HCT116 (cell line): ENCODE measurements around the gene LIPA. TPM values are rescaled to one million over a fixed set of nuclear protein-coding genes. Genes with fewer than 3 reads are reported as not detected.

ENCODE experiments used
- ATAC-seq: fragments of 200-7000 bp; cut with Tn5 transposase; 2 replicates; pipeline ENCODE4 v1.9.1; 2020; ENCODE audit warnings: mild to moderate bottlenecking, moderate library complexity
- BruUV-seq: library from RNA; stranded (reverse); fragments of 400-500 nt; replicated peaks from 2 replicates; lab custom pipeline; 2021; lab: Mats Ljungman, UMichigan
- CTCF ChIA-PET: fragments of 300-600 bp; sonication (Branson Sonifier 250); formaldehyde crosslinking; loops from one replicate; lab custom pipeline; 2021; ENCODE audit warnings: antibody characterized with exemption; lab: Charles Lee
- POLR2A ChIA-PET: fragments of 300-600, 350-600 bp; sonication (Branson Sonifier 250); formaldehyde crosslinking; loops from one replicate; lab custom pipeline; 2021; ENCODE audit warnings: antibody characterized with exemption; lab: Charles Lee
- RAD21 ChIA-PET, 2 experiments: fragments of 300-600 bp; sonication (Branson Sonifier 250); formaldehyde crosslinking; loops; one replicate each; lab custom pipeline; 2023; ENCODE audit warnings: low total read pairs in 2 of 2; ENCODE audit not compliant: uncharacterized antibody in 2 of 2, unreplicated experiment in 2 of 2, low non-redundant PET in 1 of 2; lab: Charles Lee
- DNase-seq: peaks from one replicate; pipeline ENCODE4 v3.0.0-alpha.2; 2010; ENCODE audit warnings: low read depth, low spot score
- H2AFZ ChIP-seq: fragments of 200-600 bp; shearing (Covaris generic), sonication (generic); 2 replicates; pipeline ENCODE4 v1.6.1; 2017; ENCODE audit warnings: low read depth, mixed run types, mixed read lengths, antibody characterized with exemption, low read length; ENCODE audit not compliant: poor library complexity, severe bottlenecking
- H3K27ac ChIP-seq: 2 replicates; pipeline ENCODE4 v1.5.1; 2012; ENCODE audit warnings: low read depth, low read length
- H3K27me3 ChIP-seq: fragments of 200-600 bp; sonication (generic); 2 replicates; pipeline ENCODE4 v1.6.1; 2016; ENCODE audit warnings: mixed run types, low read length, mixed read lengths; ENCODE audit not compliant: insufficient read depth
- H3K36me3 ChIP-seq, 2 experiments: fragments of 200-500 bp in 1 of 2; fragments of 200-600 bp in 1 of 2; sonication (Bioruptor generic) in 1 of 2; sonication (generic) in 1 of 2; 2 replicates each; pipeline versions ENCODE4 v1.5.1 to v1.6.1; 2014 to 2016; ENCODE audit warnings: low read length in 2 of 2, inconsistent platforms in 1 of 2, mixed read lengths in 1 of 2, mixed run types in 1 of 2; ENCODE audit not compliant: insufficient read depth in 2 of 2, control insufficient read depth in 1 of 2
- H3K4me1 ChIP-seq, 2 experiments: fragments of 200-600 bp in 1 of 2; sonication (generic) in 1 of 2; 2 replicates each; pipeline versions ENCODE4 v1.5.1 to v1.6.1; 2012 to 2017; ENCODE audit warnings: low read length in 2 of 2, inconsistent platforms in 1 of 2, mild to moderate bottlenecking in 1 of 2, mixed read lengths in 1 of 2, mixed run types in 1 of 2, moderate library complexity in 1 of 2; ENCODE audit not compliant: insufficient read depth in 2 of 2, control insufficient read depth in 1 of 2
- H3K4me2 ChIP-seq: fragments of 200-600 bp; sonication (generic); 2 replicates; pipeline ENCODE4 v1.6.1; 2017; ENCODE audit warnings: mixed run types, low read length, mixed read lengths
- H3K4me3 ChIP-seq, 2 experiments: fragments of 200-600 bp in 1 of 2; sonication (generic) in 1 of 2; replicated peaks in 1 of 2; 2 replicates each; pipeline ENCODE4 v1.5.1; 2011 to 2016; ENCODE audit warnings: low read length in 2 of 2, control low read depth in 1 of 2, low read depth in 1 of 2, mild to moderate bottlenecking in 1 of 2, mixed read lengths in 1 of 2, mixed run types in 1 of 2
- H3K79me2 ChIP-seq: fragments of 200-600 bp; sonication (generic); 2 replicates; pipeline ENCODE4 v1.6.1; 2017; ENCODE audit warnings: mild to moderate bottlenecking, mixed run types, low read length, moderate library complexity, mixed read lengths; ENCODE audit not compliant: insufficient read depth
- H3K9ac ChIP-seq: fragments of 200-600 bp; sonication (generic); 2 replicates; pipeline ENCODE4 v1.6.1; 2016; ENCODE audit warnings: low read length, mixed read lengths
- H3K9me2 ChIP-seq: fragments of 200-600 bp; sonication (generic), shearing (Covaris generic); 2 replicates; pipeline ENCODE4 v1.6.1; 2017; ENCODE audit warnings: mixed run types, mild to moderate bottlenecking, moderate library complexity; ENCODE audit not compliant: insufficient read depth
- H3K9me3 ChIP-seq, 2 experiments: fragments of 200-500 bp in 1 of 2; fragments of 200-600 bp in 1 of 2; sonication (Bioruptor generic) in 1 of 2; sonication (generic) in 1 of 2; 2 replicates each; pipeline ENCODE4 v1.6.1; 2014 to 2017; ENCODE audit warnings: low read length in 2 of 2, mixed read lengths in 2 of 2, inconsistent platforms in 1 of 2, low read depth in 1 of 2, mild to moderate bottlenecking in 1 of 2, mixed run types in 1 of 2, moderate library complexity in 1 of 2; ENCODE audit not compliant: control insufficient read depth in 1 of 2, insufficient read depth in 1 of 2
- H4K20me1 ChIP-seq: fragments of 200-600 bp; sonication (generic), shearing (Covaris generic); 2 replicates; pipeline ENCODE4 v1.6.1; 2017; ENCODE audit warnings: mixed run types, mild to moderate bottlenecking, moderate library complexity; ENCODE audit not compliant: insufficient read depth
- CEBPB ChIP-seq: IDR thresholded peaks from 2 replicates; pipeline ENCODE4 v1.6.1; 2012; ENCODE audit warnings: low read depth
- CTCF ChIP-seq, 3 experiments: fragments of 200-600 bp in 1 of 3; sonication (generic) in 1 of 3; IDR thresholded peaks in 2 of 3; conservative IDR thresholded peaks in 1 of 3; 2 replicates each; pipeline ENCODE4 v1.5.1; 2012 to 2017; ENCODE audit warnings: low read depth in 2 of 3, low read length in 2 of 3, antibody characterized with exemption in 1 of 3, borderline replicate concordance in 1 of 3, control low read depth in 1 of 3, mild to moderate bottlenecking in 1 of 3, mixed read lengths in 1 of 3, mixed run types in 1 of 3, moderate library complexity in 1 of 3; ENCODE audit not compliant: insufficient read depth in 1 of 3
- EGR1 ChIP-seq: IDR thresholded peaks from 2 replicates; pipeline ENCODE4 v1.6.1; 2012; ENCODE audit warnings: low read depth
- ELF1 ChIP-seq: IDR thresholded peaks from 2 replicates; pipeline ENCODE4 v1.6.1; 2012; ENCODE audit warnings: low read depth, borderline replicate concordance
- EZH2 ChIP-seq: fragments of 200-600 bp; sonication (generic); IDR thresholded peaks from 2 replicates; pipeline ENCODE4 v1.6.1; 2017; ENCODE audit warnings: antibody characterized with exemption, mixed run types
- EZH2phosphoT487 ChIP-seq: fragments of 200-600 bp; IDR thresholded peaks from 2 replicates; pipeline ENCODE4 v1.6.1; 2018; ENCODE audit warnings: antibody characterized with exemption, borderline replicate concordance
- FOSL1 ChIP-seq: IDR thresholded peaks from 2 replicates; pipeline ENCODE4 v1.6.1; 2012; ENCODE audit warnings: low read depth
- JUND ChIP-seq: IDR thresholded peaks from 2 replicates; pipeline ENCODE4 v1.6.1; 2012
- MAX ChIP-seq: IDR thresholded peaks from 2 replicates; pipeline ENCODE4 v1.6.1; 2012
- POLR2A ChIP-seq: IDR thresholded peaks from 2 replicates; pipeline ENCODE4 v1.7.0; 2011; ENCODE audit warnings: borderline replicate concordance; ENCODE audit not compliant: insufficient read depth, insufficient read length; ENCODE audit errors: extremely low read depth
- RAD21 ChIP-seq: IDR thresholded peaks from 2 replicates; pipeline ENCODE4 v1.6.1; 2012; ENCODE audit warnings: low read depth, mild to moderate bottlenecking
- REST ChIP-seq: IDR thresholded peaks from 2 replicates; pipeline ENCODE4 v1.6.1; 2012; ENCODE audit warnings: low read depth
- SIN3A ChIP-seq: IDR thresholded peaks from 2 replicates; pipeline ENCODE4 v1.6.1; 2012; ENCODE audit warnings: low read depth
- SP1 ChIP-seq: IDR thresholded peaks from 2 replicates; pipeline ENCODE4 v1.6.1; 2012; ENCODE audit warnings: low read depth
- YY1 ChIP-seq: IDR thresholded peaks from 2 replicates; pipeline ENCODE4 v1.6.1; 2011; ENCODE audit warnings: low read length, low read depth, moderate library complexity, mild to moderate bottlenecking; ENCODE audit not compliant: insufficient replicate concordance; ENCODE audit errors: extremely low read depth
- ZBTB33 ChIP-seq: IDR thresholded peaks from 2 replicates; pipeline ENCODE4 v1.6.1; 2011; ENCODE audit warnings: mild to moderate bottlenecking, low read length, moderate library complexity; ENCODE audit not compliant: insufficient replicate concordance; ENCODE audit errors: extremely low read depth
- ZNF274 ChIP-seq: fragments of 200-500 bp; sonication (Bioruptor generic); IDR thresholded peaks from 2 replicates; pipeline ENCODE4 v1.6.1; 2014; ENCODE audit warnings: mild to moderate bottlenecking, low read depth, low read length, inconsistent platforms
- intact Hi-C: fragments of 100-400 bp; cut with micrococcal nuclease; formaldehyde crosslinking; loops from 2 replicates; pipeline ENCODE4 v1.10.0; 2022
- total RNA-seq: library from RNA; stranded (reverse); gene quantifications from one replicate; pipeline ENCODE4 v1.2.1, GENCODE V29; 2021; ENCODE audit not compliant: unreplicated experiment

Gene LIPA
- total RNA-seq, 1 experiment from 2014 or later: 27.1 TPM

- H3K4me1 ChIP-seq: peaks cover 46 to 56% of the 10 kb centered on the region in 2 experiments
- intact Hi-C loops: no loop called here
- H3K27me3 ChIP-seq: no peaks in the 10 kb centered on the region
- peak overlapping the region; percentile 61 for H3K4me2 ChIP-seq
- ChIA-PET RAD21 (no interaction called here), POLR2A (no interaction called here), CTCF (no interaction called here)
- H3K27ac ChIP-seq: peak overlapping the region; percentile 68
- DNase-seq (no peak), ATAC-seq (peak; percentile 5; the same call in 1 of the 2 replicates)
- H2AFZ ChIP-seq: peak overlapping the region; percentile 97
- H3K36me3 ChIP-seq: no peaks in the 10 kb centered on the region
- no peaks in the 10 kb centered on the region for H3K9me2 ChIP-seq
- H3K9me3 ChIP-seq: no peaks in the 10 kb centered on the region
- TF ChIP-seq MAX (no peak), EZH2phosphoT487 (no peak), POLR2A (no peak), EGR1 (no peak), CTCF (IDR thresholded peaks at IDR 0.05 in 2 of 3, conservative IDR thresholded peaks at IDR 0.05 in 1 of 3; ENCODE audit: borderline replicate concordance in 1 of 3, insufficient read depth in 1 of 3, low read depth in 2 of 3, low read length in 2 of 3) (no peak), JUND (no peak), SP1 (no peak), RAD21 (no peak), ELF1 (no peak), ZBTB33 (no peak), YY1 (no peak), EZH2 (no peak), ZNF274 (no peak), REST (no peak), CEBPB (no peak), FOSL1 (no peak), SIN3A (no peak)
- no peak overlapping the region for H3K9ac ChIP-seq
- 0 out of 4 replicates have a peak overlapping the region, but pooled peaks of 1 of the 2 experiments have one; percentile 5 for H3K4me3 ChIP-seq
- H3K79me2 ChIP-seq: no peaks in the 10 kb centered on the region
- no TSS peak for BruUV-seq
- no peaks in the 10 kb centered on the region for H4K20me1 ChIP-seq
Measured at GRCh38 chr10:89278900-89279392, 27.4 kb upstream of the LIPA start.
